Stimulated activated CD4-positive, alpha-beta T cell treated with anti-CD3 and anti-CD28 coated beads, Interleukin-15, amount 100 ng/mL, for 24 hours (primary cell): ENCODE measurements around the gene AIFM2.
"Not testable (repeated sequence)": the region's sequence is repeated elsewhere in the genome, so short reads cannot be mapped to it uniquely, and the experiment has no call there.

Experiments
- DNase-seq: peaks from one replicate; pipeline ENCODE4 v3.0.0-alpha.2; 2020

Gene AIFM2

GRCh38 chr10:70132098-70133029 is at the start of gene AIFM2:
Gene AIFM2, minus strand, starts transcription at chr10:70132825. Its CDS starts 8,741 bp downstream, at chr10:70124084.
- DNase-seq = peak; percentile 57

- not testable (repeated sequence) for DNase-seq
Measured at GRCh38 chr10:70179209-70179608, 46.6 kb upstream of the AIFM2 start.

GRCh38 chr10:70178139-70178725 is 45.6 kb upstream of the AIFM2 start:
- no peak for DNase-seq

GRCh38 chr10:70176441-70176840 is 43.8 kb upstream of the AIFM2 start:
- no peak for DNase-seq

- DNase-seq = no peak
Measured at GRCh38 chr10:70175516-70175915, 42.9 kb upstream of the AIFM2 start.

- DNase-seq = no peak
Measured at GRCh38 chr10:70174058-70174741, 41.6 kb upstream of the AIFM2 start.

- no peak for DNase-seq
Measured at GRCh38 chr10:70169649-70170364, 37.2 kb upstream of the AIFM2 start.

GRCh38 chr10:70169011-70169410 is 36.4 kb upstream of the AIFM2 start:
- DNase-seq = no peak

- DNase-seq = no peak
Measured at GRCh38 chr10:70167246-70167645, 34.6 kb upstream of the AIFM2 start.

- no peak for DNase-seq
Measured at GRCh38 chr10:70166394-70166793, 33.8 kb upstream of the AIFM2 start.

- no peak for DNase-seq
Measured at GRCh38 chr10:70164163-70164562, 31.5 kb upstream of the AIFM2 start.

GRCh38 chr10:70163448-70163847 is 30.8 kb upstream of the AIFM2 start:
- no peak for DNase-seq

- DNase-seq = peak; percentile 80
Measured at GRCh38 chr10:70162892-70163201, 30.2 kb upstream of the AIFM2 start.

GRCh38 chr10:70162151-70162891 is 29.7 kb upstream of the AIFM2 start:
- DNase-seq = no peak

- DNase-seq = no peak
Measured at GRCh38 chr10:70160798-70161197, 28.2 kb upstream of the AIFM2 start.

GRCh38 chr10:70159366-70159765 is 26.7 kb upstream of the AIFM2 start:
- not testable (repeated sequence) for DNase-seq

GRCh38 chr10:70158113-70158512 is 25.5 kb upstream of the AIFM2 start:
- DNase-seq = no peak

GRCh38 chr10:70155255-70155838 is 22.7 kb upstream of the AIFM2 start:
- DNase-seq = no peak

GRCh38 chr10:70148516-70148915 is 15.9 kb upstream of the AIFM2 start:
- no peak for DNase-seq

- no peak for DNase-seq
Measured at GRCh38 chr10:70147259-70147625, 14.6 kb upstream of the AIFM2 start.

GRCh38 chr10:70146489-70147258 is 14.0 kb upstream of the AIFM2 start, which contains the start of gene TYSND1:
Gene TYSND1, minus strand, starts transcription at chr10:70146700. Its CDS starts 114 bp downstream, at chr10:70146586.
- peak; percentile 95 for DNase-seq
